Stomach (tissue), 4 donors: ENCODE measurements around the gene PKP4.
"Not testable (repeated sequence)": the region's sequence is repeated elsewhere in the genome, so short reads cannot be mapped to it uniquely, and the experiment has no call there.

Source experiments
- CTCF ChIP-seq, 7 experiments: fragments of 450-650 bp in 4 of 7; fragments of 200-600 bp in 3 of 7; sonication (generic) in 3 of 7; IDR thresholded peaks; one replicate each; pipeline ENCODE4 v1.5.1; 2016 to 2019; ENCODE audit warnings: antibody characterized with exemption in 7 of 7, control low read depth in 2 of 7, mild to moderate bottlenecking in 1 of 7
- POLR2A ChIP-seq, 4 donors: fragments of 450-650 bp; IDR thresholded peaks; one replicate each; pipeline ENCODE4 v1.6.1; 2016; ENCODE audit warnings: antibody characterized with exemption in 4 of 4, control low read depth in 2 of 4, mild to moderate bottlenecking in 1 of 4, moderate library complexity in 1 of 4

GRCh38 chr2:158474526-158475011, 17.8 kb downstream of the PKP4 start:
- not testable (repeated sequence) for TF ChIP-seq CTCF, POLR2A (IDR thresholded peaks at IDR 0.05)
